ENCODE results near the gene GSTM1.
A peak's percentile ranks its signal among the peaks of the same experiment; 100 is the strongest.
"Not testable (repeated sequence)": the region's sequence is repeated elsewhere in the genome, so short reads cannot be mapped to it uniquely, and the experiment has no call there.

Gene GSTM1

DNA sequence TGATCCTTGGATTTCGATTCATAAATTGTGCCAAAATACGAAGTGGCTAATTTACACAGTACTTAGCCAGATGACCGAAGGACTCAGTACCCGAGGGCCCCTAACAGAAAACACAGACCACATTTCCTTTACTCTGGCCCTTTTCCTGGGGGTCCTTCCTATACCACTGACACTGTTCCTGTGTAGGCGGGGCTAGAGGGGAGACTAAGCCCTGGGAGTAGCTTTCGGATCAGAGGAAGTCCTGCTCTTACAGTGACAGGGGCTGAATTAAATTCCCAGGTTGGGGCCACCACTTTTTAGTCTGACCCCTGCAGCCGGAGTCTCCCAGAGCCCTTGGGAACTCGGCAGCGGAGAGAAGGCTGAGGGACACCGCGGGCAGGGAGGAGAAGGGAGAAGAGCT lies 508 bp upstream of the GSTM1 start:
- DNase-seq; intact Hi-C loops (cut with DNase I): not testable (repeated sequence)

DNA sequence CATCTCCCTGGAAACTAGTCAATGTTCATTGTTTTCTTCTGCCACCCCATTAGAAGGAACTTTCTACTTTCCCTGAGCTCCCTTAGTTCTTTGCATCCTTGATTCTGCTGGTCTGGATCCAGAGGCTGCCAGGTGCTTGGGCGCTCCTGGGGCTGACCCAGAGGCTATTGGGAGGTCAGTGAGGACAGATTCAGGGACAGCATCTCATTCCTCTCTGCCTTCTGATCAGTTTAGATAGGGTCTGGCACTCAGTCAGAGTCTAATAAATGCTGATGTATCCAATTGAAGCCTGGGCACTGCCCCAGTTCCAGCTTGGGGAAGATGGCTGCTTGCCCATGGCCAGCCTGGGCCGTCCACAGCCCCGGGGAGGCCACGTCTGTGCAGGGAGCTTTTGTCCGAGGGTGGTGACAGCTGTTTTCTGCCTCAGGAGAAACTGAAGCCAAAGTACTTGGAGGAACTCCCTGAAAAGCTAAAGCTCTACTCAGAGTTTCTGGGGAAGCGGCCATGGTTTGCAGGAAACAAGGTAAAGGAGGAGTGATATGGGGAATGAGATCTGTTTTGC lies 2.3 kb downstream of the GSTM1 start:
- intact Hi-C loops (cut with DNase I) = no loop called here
- peak in 12 of 42 donors; percentile 19 to 67 (median 46) for DNase-seq

DNA sequence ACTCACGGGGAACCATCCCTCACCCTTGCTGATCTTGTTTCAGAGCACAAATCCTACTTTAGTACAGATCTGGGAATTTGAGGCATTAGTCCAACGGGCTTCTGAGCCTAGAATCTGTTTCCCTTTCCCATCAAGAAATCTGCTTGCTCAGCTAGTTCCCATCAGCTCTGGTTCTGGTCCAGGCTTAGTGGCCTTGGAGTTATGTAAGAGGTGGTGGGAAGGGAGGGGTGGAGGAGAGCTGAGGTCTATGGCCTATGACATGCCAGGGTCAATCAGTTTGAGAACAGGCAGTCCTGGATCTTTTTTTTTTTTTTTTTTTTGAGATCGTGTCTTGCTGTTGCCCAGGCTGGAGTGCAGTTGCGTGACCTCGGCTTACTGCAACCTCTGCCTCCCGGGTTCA lies 4.1 kb downstream of the GSTM1 start:
- DNase-seq = peak in 1 of 42 donors; percentile 42

DNA sequence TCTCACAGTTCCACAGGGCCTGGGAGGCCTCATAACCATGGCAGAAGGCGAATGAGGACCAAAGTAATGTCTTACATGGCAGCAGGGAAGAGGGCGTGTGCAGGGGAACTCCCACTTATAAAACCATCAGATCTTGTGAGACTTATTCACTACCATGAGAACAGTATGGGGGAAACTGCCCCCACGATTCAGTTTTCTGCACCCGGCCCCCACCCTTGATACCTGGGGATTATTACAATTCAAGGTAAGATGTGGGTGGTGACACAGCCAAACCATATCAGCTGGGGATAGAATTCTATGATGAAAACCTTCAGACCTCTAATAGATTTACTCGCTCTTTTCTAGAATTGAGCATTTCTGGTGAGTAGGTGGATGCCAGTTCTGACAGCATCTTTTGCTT lies 6.8 kb downstream of the GSTM1 start:
- intact Hi-C loops (cut with DNase I) = not testable (repeated sequence)
- peak in 15 of 42 donors; percentile 10 to 79 (median 54) for DNase-seq

More for the DNA sequence above, 4.1 kb downstream of the GSTM1 start:
- intact Hi-C loops (cut with DNase I) = no loop called here

DNA sequence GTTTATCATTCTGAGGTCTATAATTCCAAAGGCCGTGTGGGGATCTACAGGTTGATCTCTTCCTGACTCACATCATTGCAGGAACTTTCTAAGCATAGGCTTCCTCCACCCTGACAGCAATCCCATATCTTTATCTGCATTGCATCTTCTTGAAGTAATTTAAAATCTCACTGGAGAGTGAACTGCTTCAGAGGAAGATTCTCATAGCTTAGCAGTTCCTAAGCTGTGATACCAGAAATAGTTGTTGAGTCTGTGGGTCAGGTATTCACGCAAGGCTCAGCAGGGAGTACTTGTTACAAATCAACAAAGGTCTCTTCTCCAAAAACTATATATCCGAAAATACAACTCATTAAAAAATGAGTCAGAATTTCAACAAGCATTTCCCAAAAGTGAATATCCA lies 7.5 kb downstream of the GSTM1 start:
- intact Hi-C loops (cut with DNase I); DNase-seq: not testable (repeated sequence)

DNA sequence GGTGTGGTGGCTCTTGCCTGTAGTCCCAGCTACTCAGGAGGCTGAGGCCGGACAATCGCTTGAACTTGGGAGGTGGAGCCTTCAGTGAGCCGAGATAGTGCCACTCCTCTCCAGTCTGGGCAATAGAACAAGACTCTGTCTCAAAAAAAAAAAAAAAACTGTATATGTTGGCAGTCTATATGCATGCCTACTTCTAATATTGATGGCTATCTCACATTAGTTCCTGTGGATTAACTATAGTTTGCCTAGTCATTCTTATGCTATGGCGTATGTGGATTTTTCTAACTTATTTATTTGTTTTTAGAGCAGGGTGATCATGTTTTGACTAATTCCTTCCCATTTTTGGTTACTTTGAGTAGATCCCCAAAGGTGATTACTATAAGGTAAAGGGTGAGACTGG lies 9.4 kb downstream of the GSTM1 start:
- intact Hi-C loops (cut with DNase I) = no loop called here

DNA sequence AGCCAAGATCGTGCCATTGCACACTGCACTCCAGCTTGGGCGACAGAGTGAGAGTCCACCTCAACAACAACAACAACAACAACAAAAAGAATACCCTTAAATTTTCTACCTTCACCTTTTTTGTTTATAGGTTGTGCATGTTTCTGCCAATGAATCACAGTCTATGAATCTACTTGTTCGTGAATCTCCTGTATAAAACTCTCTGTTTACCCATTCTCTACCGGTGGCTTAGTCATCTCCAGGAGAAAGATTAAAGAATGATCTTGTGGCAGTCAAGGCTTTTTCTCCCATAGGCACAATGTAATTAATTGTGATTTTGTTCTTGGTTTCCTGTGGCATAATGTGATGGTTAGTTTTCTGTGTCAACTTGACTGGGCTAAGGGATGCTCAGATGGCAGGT lies 10.2 kb downstream of the GSTM1 start:
- intact Hi-C loops (cut with DNase I); DNase-seq: not testable (repeated sequence)

More for the DNA sequence above, 9.4 kb downstream of the GSTM1 start:
- no peak for DNase-seq

DNA sequence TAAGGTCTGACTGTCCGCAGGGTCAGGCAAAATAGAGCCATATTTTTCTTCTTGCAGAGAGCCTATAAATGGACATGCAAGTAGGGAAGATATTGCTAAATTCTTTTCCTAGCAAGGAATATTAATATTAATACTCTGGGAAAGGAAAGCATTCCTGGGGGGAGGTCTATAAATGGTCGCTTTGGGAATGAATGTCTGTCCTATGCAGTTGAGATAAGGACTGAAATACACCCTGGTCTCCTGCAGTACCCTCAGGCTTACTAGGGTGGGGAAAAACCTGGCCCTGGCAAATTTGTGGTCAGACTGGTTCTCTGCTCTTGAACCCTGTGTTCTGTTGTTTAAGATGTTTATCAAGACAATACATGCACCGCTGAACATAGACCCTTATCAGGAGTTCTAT lies 15.3 kb downstream of the GSTM1 start:
- DNase-seq; intact Hi-C loops (cut with DNase I): not testable (repeated sequence)

DNA sequence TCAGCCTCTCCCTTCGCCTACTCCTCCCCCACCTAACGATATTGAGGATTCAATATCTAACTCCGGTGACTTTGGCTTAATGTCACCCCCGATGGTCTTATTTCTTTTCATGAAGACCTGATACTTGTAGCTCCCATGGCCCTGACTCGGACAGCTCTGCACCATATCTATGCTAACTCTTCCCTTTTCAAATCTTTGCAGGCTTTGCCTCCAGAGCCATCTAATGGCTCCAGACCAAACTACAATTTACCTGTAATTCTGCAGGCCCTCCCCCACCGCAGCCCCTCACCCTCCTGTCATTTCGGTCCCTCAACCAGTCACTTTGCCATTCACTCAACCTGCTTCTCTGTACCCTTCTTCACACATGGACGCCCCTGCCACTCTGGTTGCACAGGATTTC lies 16.6 kb downstream of the GSTM1 start:
- intact Hi-C loops (cut with DNase I) = no loop called here
- peak in 9 of 42 donors; percentile 7 to 51 (median 29) for DNase-seq

DNA sequence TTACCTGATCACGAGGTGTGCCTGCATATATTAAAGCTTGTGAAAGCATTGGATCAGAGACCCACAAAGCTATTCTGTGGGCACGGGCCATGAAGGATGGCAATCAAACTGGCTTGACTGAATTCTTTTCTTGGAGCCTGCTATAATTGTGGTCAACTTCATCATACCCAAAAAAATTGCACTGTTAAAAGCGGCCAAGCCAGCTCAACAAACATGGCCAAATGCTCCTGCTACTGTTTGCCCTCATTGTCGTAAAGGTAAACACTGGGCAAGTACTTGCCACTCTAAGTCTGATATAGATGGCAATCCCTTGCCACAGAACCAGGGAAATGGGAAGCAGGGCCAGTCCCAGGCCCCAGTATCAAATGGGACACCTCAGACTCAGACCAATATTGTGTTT lies 17.8 kb downstream of the GSTM1 start:
- intact Hi-C loops (cut with DNase I) = no loop called here
- DNase-seq = no peak

DNA sequence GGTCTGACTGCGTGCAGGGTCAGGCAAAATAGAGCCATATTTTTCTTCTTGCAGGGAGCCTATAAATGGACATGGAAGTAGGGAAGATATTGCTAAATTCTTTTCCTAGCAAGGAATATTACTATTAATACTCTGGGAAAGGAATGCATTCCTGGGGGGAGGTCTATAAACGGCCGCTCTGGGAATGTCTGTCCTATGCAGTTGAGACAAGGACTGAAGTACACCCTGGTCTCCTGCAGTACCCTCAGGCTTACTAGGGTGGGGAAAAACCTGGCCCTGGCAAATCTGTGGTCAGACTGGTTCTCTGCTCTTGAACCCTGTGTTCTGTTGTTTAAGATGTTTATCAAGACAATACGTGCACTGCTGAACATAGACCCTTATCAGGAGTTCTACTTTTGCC lies 21.3 kb downstream of the GSTM1 start:
- intact Hi-C loops (cut with DNase I); DNase-seq: not testable (repeated sequence)

DNA sequence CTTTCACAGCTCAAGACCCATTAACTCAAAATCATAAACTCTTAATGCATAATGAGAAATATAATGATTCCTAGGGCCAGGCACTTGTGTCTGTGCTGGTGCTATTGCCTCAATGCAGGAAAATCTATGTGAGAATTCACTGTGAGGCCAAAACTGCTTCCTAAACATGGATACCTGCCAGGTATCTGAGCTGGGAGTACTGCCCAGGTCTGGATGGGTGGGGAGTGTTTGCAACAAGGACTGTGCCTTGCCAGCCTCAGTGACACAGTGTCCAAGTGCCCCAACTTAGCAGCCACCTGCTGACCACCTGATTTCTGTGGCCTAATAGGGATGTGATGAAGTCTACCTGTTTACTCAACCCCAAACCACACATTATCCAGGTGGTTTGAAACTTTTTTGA lies 22.2 kb downstream of the GSTM1 start:
- intact Hi-C loops (cut with DNase I); DNase-seq: not testable (repeated sequence)

DNA sequence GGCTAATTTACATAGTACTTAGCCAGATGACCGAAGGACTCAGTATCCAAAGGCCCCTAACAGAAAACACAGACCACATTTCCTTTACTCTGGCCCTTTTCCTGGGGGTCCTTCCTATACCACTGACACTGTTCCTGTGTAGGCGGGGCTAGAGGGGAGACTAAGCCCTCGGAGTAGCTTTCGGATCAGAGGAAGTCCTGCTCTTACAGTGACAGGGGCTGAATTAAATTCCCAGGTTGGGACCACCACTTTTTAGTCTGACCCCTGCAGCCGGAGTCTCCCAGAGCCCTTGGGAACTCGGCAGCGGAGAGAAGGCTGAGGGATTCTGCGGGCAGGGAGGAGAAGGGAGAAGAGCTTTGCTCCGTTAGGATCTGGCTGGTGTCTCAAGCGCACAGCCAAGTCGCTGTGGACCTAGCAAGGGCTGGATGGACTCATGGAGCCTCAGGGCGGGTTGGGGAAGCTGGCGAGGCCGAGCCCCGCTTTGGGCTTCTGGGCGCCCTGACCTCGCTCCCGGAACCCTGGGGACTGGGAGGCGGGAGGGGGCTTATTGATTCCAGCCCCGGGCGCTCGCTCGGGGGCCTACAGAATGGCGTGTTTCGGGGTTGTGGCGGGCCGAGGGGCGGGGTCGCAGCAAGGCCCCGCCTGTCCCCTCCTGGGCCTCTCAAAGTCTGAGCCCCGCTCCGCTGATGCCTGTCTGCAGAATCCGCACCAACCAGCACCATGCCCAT lies 24.1 kb downstream of the GSTM1 start, which contains the start of gene GSTM5:
Gene GSTM5 (plus strand): TSS at position 659 of the 728 bp plus-strand sequence. CDS start 62 bp downstream, at position 721.
- intact Hi-C loops (cut with DNase I) = not testable (repeated sequence)
- DNase-seq = peak in 6 of 42 donors; percentile 7 to 48 (median 29)

DNA sequence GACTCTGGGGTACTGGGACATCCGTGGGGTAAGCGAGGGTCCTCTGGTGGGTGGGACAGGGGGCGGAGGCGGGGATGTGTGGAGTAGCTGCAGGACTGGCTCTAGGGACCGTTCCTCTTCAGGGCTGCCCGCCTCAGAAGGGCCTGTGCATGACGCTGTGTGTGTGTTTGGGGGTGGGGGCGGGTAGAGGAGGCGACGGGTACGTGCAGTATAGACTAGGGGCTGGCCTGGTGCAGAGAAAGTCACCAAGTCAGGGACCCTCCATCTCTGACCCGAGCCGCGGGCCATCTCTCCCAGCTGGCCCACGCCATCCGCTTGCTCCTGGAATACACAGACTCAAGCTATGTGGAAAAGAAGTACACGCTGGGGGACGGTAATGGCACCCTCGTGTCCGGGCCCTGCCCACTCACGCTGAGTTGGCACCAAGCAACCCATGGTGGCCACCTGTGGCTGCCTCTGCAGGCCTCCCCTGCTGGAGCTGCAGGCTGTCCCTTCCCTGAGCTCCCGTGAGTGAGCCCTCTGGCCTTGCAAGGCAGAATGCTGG lies 24.8 kb downstream of the GSTM1 start:
- intact Hi-C loops (cut with DNase I) = no loop called here
- DNase-seq = no peak

DNA sequence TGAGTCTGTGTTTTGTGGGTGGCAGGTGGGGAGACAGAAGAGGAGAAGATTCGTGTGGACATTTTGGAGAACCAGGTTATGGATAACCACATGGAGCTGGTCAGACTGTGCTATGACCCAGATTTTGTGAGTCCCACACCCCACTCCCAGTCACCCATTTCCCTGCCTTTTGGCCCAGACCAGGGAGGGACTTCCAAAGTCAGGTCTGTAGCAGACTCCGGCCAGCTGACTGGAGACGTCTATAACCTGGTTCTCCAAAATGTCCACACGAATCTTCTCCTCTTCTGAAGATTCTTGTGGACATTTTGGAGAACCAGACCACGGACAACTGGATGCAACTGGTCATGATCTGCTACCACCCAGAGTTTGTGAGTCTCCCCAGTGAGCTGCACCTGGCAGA lies 26.0 kb downstream of the GSTM1 start:
- peak in 1 of 42 donors; percentile 24 for DNase-seq
- intact Hi-C loops (cut with DNase I) = no loop called here

DNA sequence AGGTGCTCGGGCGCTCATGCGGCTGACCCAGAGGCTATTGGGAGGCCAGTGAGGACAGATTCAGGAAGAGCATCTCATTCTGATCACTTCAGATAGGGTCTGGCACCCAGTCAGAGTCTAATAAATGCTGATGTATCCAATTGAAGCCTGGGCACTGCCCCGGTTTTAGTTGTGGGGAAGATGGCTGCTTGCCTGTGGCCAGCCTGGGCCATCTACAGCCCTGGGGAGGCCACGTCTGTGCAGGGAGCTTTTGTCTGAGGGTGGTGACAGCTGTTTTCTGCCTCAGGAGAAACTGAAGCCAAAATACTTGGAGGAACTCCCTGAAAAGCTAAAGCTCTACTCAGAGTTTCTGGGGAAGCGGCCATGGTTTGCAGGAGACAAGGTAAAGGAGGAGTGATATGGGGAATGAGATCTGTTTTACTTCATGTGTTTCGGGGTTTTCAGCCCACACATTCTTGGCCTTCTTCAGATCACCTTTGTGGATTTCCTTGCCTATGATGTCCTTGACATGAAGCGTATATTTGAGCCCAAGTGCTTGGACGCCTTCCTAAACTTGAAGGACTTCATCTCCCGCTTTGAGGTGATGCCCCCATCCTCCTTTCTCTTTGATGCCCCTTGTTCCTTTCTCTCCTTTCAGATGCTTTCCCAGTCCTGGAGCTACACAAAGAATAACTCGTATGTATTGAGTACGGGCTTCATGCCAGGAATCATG lies 27.2 kb downstream of the GSTM1 start:
- peak in 1 of 42 donors; percentile 25 for DNase-seq
- intact Hi-C loops (cut with DNase I) = no loop called here

DNA sequence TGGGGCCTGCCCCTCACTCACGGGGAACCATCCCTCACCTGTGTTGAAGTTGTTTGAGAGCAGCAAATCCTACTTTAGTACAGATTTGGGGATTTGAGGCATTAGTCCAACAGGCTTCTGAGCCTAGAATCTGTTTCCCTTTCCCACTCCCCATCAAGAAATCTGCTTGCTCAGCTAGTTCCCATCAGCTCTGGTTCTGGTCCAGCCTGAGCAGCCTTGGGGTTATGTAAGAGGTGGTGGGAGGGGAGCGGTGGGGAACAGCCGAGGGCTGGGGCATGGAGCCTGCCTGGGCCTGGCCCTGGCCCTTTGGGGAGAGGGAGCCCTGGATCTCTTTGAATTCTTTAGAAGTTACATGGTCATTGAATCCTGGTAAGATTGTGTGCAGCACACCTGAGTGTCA lies 28.5 kb downstream of the GSTM1 start:
- DNase-seq = peak in 1 of 42 donors; percentile 38
- intact Hi-C loops (cut with DNase I) = no loop called here

DNA sequence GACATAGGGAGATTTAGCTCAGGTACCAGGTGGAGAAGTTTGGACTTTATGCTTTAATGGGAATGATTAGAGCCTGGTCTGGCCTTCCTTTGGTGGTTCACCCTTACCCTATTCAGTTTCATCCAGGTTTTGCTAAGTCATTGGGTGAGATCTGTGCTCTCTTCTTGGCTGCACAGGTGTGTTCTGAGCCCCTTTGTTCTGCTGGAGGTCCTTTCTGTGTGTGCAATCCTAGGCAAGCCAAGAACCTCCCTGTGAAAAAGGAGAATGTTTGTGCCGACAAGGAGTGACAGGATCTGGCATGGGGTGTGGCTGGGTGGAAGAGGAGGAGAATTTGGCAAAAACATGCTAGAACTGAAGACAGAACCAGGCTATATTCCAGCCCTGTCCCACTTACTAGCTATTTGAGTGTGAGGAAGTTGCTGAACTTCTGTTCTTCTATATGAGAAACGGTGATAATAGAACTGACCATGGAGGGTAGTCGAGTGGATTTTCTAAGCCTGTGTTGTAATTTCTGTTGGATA lies 29.0 kb downstream of the GSTM1 start:
- peak in 1 of 42 donors; percentile 3 for DNase-seq
- intact Hi-C loops (cut with DNase I) = no loop called here

DNA sequence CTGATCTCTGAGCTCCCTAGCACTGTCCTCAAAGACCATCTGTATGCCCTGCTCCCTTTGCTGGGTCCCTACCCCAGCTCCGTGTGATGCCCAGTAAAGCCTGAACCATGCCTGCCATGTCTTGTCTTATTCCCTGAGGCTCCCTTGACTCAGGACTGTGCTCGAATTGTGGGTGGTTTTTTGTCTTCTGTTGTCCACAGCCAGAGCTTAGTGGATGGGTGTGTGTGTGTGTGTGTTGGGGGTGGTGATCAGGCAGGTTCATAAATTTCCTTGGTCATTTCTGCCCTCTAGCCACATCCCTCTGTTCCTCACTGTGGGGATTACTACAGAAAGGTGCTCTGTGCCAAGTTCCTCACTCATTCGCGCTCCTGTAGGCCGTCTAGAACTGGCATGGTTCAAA lies 30.1 kb downstream of the GSTM1 start:
- no peak for DNase-seq
- intact Hi-C loops (cut with DNase I) = no loop called here

DNA sequence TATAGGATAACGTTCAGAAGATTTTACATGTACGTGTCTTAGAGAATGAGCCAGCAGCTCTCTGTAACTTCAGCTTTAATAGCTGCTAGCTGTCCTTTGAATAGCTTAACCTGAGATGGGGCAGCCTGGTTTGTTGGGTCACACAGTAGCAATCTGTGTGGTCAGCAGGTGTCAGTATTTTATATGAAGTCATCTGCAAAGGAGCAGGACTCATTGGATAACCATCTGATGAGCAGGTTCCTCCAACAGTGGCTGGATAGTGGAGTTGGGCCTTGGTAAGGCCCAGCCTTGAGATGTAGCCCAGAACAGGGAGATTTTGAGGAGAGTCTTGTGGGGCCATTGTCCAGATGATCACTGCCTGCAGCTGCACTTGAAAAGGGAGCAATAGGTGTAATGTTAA lies 30.9 kb downstream of the GSTM1 start:
- intact Hi-C loops (cut with DNase I) = no loop called here
- DNase-seq = peak in 1 of 42 donors; percentile 37
